Neuronal stem cell (in vitro differentiated cells): ENCODE data around the gene SLC19A1.
"Not testable (repeated sequence)": the region's sequence is repeated elsewhere in the genome, so short reads cannot be mapped to it uniquely, and the experiment has no call there.

ENCODE experiments used
- DNase-seq: peaks from one replicate; pipeline ENCODE4 v3.0.0-alpha.2; 2013; ENCODE audit warnings: low spot score
- H2AFZ ChIP-seq: one replicate; pipeline ENCODE4 v1.6.1; 2013; ENCODE audit warnings: mild to moderate bottlenecking, low read length, inconsistent platforms
- H2AK5ac ChIP-seq: 2 replicates; pipeline ENCODE4 v1.6.1; 2013; ENCODE audit warnings: low read depth, mild to moderate bottlenecking, inconsistent platforms, low read length, moderate library complexity, mixed read lengths
- H2BK120ac ChIP-seq: 2 replicates; pipeline ENCODE4 v1.6.1; 2013; ENCODE audit warnings: low read depth, mild to moderate bottlenecking, inconsistent platforms, low read length, moderate library complexity, mixed read lengths
- H2BK12ac ChIP-seq: one replicate; pipeline ENCODE4 v1.6.1; 2013; ENCODE audit warnings: low read length, inconsistent platforms
- H2BK15ac ChIP-seq: 2 replicates; pipeline ENCODE4 v1.6.1; 2013; ENCODE audit warnings: mild to moderate bottlenecking, low read length, inconsistent platforms, mixed read lengths
- H2BK5ac ChIP-seq: one replicate; pipeline ENCODE4 v1.6.1; 2013; ENCODE audit warnings: inconsistent platforms, mild to moderate bottlenecking, low read length, moderate library complexity
- H3K14ac ChIP-seq: one replicate; pipeline ENCODE4 v1.6.1; 2013; ENCODE audit warnings: low read length, inconsistent platforms
- H3K18ac ChIP-seq: 2 replicates; pipeline ENCODE4 v1.6.1; 2013; ENCODE audit warnings: low read length, inconsistent platforms
- H3K23ac ChIP-seq: 2 replicates; pipeline ENCODE4 v1.6.1; 2013; ENCODE audit warnings: low read depth, mild to moderate bottlenecking, mixed read lengths, low read length, inconsistent platforms; ENCODE audit not compliant: poor library complexity
- H3K27ac ChIP-seq: replicated peaks from 3 replicates; pipeline ENCODE4 v1.5.1; 2013; ENCODE audit warnings: low read length, inconsistent platforms
- H3K27me3 ChIP-seq, 3 experiments: 2 replicates each; pipeline ENCODE4 v1.6.1; 2013; ENCODE audit warnings: low read length in 3 of 3, mild to moderate bottlenecking in 2 of 3, inconsistent platforms in 1 of 3, low read depth in 1 of 3, mixed read lengths in 1 of 3, moderate library complexity in 1 of 3; ENCODE audit not compliant: control insufficient read depth in 3 of 3, insufficient read depth in 3 of 3
- H3K36me3 ChIP-seq, 2 donors: replicated peaks in 1 of 2; 2 replicates each; pipeline ENCODE4 v1.6.1; 2013; ENCODE audit warnings: low read length in 2 of 2; ENCODE audit not compliant: control insufficient read depth in 2 of 2, insufficient read depth in 2 of 2
- H3K4ac ChIP-seq: 2 replicates; pipeline ENCODE4 v1.6.1; 2013; ENCODE audit warnings: inconsistent platforms, mild to moderate bottlenecking, low read length, moderate library complexity
- H3K4me1 ChIP-seq, 2 donors: 1 replicate in 1 of 2; 2 replicates in 1 of 2; pipeline ENCODE4 v1.6.1; 2013; ENCODE audit warnings: low read length in 2 of 2, low read depth in 1 of 2; ENCODE audit not compliant: control insufficient read depth in 2 of 2, insufficient read depth in 1 of 2
- H3K4me2 ChIP-seq: one replicate; pipeline ENCODE4 v1.6.1; 2013; ENCODE audit warnings: mild to moderate bottlenecking, low read length, inconsistent platforms; ENCODE audit not compliant: insufficient read depth, poor library complexity, severe bottlenecking
- H3K4me3 ChIP-seq, 2 donors: 2 replicates each; pipeline ENCODE4 v1.5.1; 2013; ENCODE audit warnings: low read length in 2 of 2, mild to moderate bottlenecking in 2 of 2, inconsistent platforms in 1 of 2, moderate library complexity in 1 of 2
- H3K79me1 ChIP-seq: one replicate; pipeline ENCODE4 v1.6.1; 2013; ENCODE audit warnings: low read depth, mild to moderate bottlenecking, inconsistent platforms, low read length, moderate library complexity
- H3K9ac ChIP-seq: one replicate; pipeline ENCODE4 v1.6.1; 2013; ENCODE audit warnings: mild to moderate bottlenecking, low read depth, low read length, inconsistent platforms; ENCODE audit not compliant: poor library complexity
- H3K9me3 ChIP-seq, 2 donors: replicated peaks in 1 of 2; 2 replicates each; pipeline versions ENCODE3 to v1.6.1; 2013; ENCODE audit warnings: low read length in 2 of 2, mild to moderate bottlenecking in 2 of 2, inconsistent platforms in 1 of 2, low read depth in 1 of 2, mixed read lengths in 1 of 2, moderate library complexity in 1 of 2; ENCODE audit not compliant: control insufficient read depth in 2 of 2, insufficient read depth in 1 of 2
- H4K8ac ChIP-seq: one replicate; pipeline ENCODE4 v1.6.1; 2013; ENCODE audit warnings: low read depth, mild to moderate bottlenecking, inconsistent platforms, low read length, moderate library complexity
- H4K91ac ChIP-seq: one replicate; pipeline ENCODE4 v1.6.1; 2013; ENCODE audit warnings: low read length, low read depth, mild to moderate bottlenecking, inconsistent platforms; ENCODE audit not compliant: poor library complexity
- WGBS, 2 donors: extraction: QIAGEN DNeasy Blood & Tissue Kit; methylation state at CpG; one replicate each; pipeline ENCODE4 v1.1.7; 2013; ENCODE audit warnings: missing lambda C conversion rate in 2 of 2, mixed read lengths in 1 of 2; ENCODE audit not compliant: insufficient read length in 2 of 2, insufficient replicate concordance in 1 of 2; ENCODE audit errors: extremely low coverage in 2 of 2; 5-methylcytosine and 5-hydroxymethylcytosine counted together

SLC19A1 gene

GRCh38 chr21:45532826-45533360 is 9.3 kb downstream of the SLC19A1 start:
- Histone ChIP-seq H3K14ac (no peak overlapping the region), H4K91ac (no peak overlapping the region), H3K9ac (no peak overlapping the region), H3K36me3 (peaks cover 21 to 35% of the 10 kb centered on the region in 2 donors), H2BK12ac (no peak overlapping the region), H4K8ac (no peak overlapping the region), H3K79me1 (peaks cover 39% of the 10 kb centered on the region), H2BK5ac (peak overlapping the region; percentile 24), H3K27me3 (peaks cover 0 to 3% (median 0%) of the 10 kb centered on the region in 3 experiments), H2BK120ac (no peak overlapping the region), H3K9me3 (peaks cover 0 to 11% of the 10 kb centered on the region in 2 donors), H3K23ac (no peak overlapping the region), H3K4me2 (no peak overlapping the region), H3K18ac (no peak overlapping the region), H2AFZ (no peak overlapping the region), H3K4me3 (no peak overlapping the region), H3K4me1 (peaks cover 0 to 7% of the 10 kb centered on the region in 2 donors), H3K27ac (no peak overlapping the region), H3K4ac (no peak overlapping the region), H2AK5ac (no peak overlapping the region), H2BK15ac (no peak overlapping the region)
- WGBS, 2 donors = no CpG with 5 or more reads among the region's 7 CpGs
- DNase-seq = no peak

DNA sequence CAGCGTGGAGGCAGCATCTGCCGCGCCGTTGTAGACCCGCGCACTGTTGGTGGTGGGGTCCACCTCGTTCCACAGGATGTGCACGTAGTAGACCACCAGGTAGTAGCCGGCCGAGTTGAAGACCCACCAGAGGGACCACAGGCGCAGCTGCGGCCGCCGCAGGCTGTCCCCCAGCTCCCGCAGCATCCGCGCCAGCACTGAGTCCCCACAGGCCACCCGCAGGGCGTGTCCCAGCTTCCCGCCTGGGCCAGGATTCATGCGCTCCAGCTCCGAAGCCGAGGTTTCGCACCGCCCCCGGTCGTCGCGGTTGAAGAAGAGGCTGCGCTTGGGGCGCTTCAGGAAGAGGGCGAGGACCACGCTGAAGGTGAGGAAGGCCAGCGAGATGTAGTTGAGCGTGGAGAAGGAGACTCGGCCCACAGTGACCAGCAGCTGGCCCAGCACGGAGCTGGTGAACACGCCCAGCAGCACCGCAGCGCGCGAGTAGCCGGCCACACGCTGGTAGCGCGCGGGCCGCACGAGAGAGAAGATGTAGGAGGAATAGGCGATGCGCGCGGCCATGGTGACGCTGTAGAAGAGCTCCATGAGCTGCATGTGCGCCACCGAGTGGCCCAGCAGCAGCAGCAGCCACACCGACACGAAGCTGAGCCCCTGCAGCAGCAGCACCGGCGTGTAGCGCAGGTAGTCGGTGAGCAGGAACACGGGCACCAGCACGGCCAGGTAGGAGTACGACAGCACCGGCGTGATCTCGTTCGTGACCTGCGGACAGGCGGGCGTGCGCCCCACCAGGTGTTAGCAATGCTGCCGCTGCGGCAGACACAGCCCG is 10.6 kb downstream of the SLC19A1 start:
- H3K9ac ChIP-seq = no peak overlapping the region
- H2AK5ac ChIP-seq = no peak overlapping the region
- no peak overlapping the region for H2BK15ac ChIP-seq
- H3K27ac ChIP-seq = no peak overlapping the region
- H4K91ac ChIP-seq = no peak overlapping the region
- H3K9me3 ChIP-seq = peaks cover 0 to 11% of the 10 kb centered on the region in 2 donors
- H4K8ac ChIP-seq = peak overlapping the region; percentile 82
- H2BK5ac ChIP-seq = no peak overlapping the region
- no peak overlapping the region for H2BK12ac ChIP-seq
- no peak overlapping the region for H3K4me3 ChIP-seq
- H3K4me1 ChIP-seq = peaks cover 0 to 7% of the 10 kb centered on the region in 2 donors
- H2AFZ ChIP-seq = no peak overlapping the region
- no peak overlapping the region for H3K4ac ChIP-seq
- H3K23ac ChIP-seq = peak overlapping the region; percentile 89
- peak overlapping the region; percentile 57 for H3K18ac ChIP-seq
- peak overlapping the region; percentile 75 for H3K14ac ChIP-seq
- peaks cover 21 to 33% of the 10 kb centered on the region in 2 donors for H3K36me3 ChIP-seq
- no peak for DNase-seq
- no peak overlapping the region for H3K4me2 ChIP-seq
- H3K79me1 ChIP-seq = peaks cover 36% of the 10 kb centered on the region
- H2BK120ac ChIP-seq = no peak overlapping the region
- peaks cover 0 to 3% (median 0%) of the 10 kb centered on the region in 3 experiments for H3K27me3 ChIP-seq
- WGBS, 2 donors = no CpG with 5 or more reads among the region's 76 CpGs

- Histone ChIP-seq H3K9me3 (peaks cover 0 to 11% of the 10 kb centered on the region in 2 donors), H3K36me3 (peaks cover 21 to 33% of the 10 kb centered on the region in 2 donors), H3K23ac (peak overlapping the region; percentile 89), H3K79me1 (peaks cover 36% of the 10 kb centered on the region), H3K14ac (peak overlapping the region; percentile 38)
- not testable (repeated sequence) for H2BK120ac ChIP-seq, H4K91ac ChIP-seq, H3K4me1 ChIP-seq, H3K4me2 ChIP-seq, H3K27ac ChIP-seq, H2BK12ac ChIP-seq, DNase-seq, H3K4ac ChIP-seq, H2AFZ ChIP-seq, H3K4me3 ChIP-seq, H2BK5ac ChIP-seq, H3K18ac ChIP-seq, H3K27me3 ChIP-seq, H4K8ac ChIP-seq, H2AK5ac ChIP-seq, H3K9ac ChIP-seq, H2BK15ac ChIP-seq
- WGBS, 2 donors = no CpG with 5 or more reads among the region's 17 CpGs
Observed at GRCh38 chr21:45531114-45531392, 11.2 kb downstream of the SLC19A1 start.

GRCh38 chr21:45530423-45531113 is 11.7 kb downstream of the SLC19A1 start:
- peaks cover 21 to 33% of the 10 kb centered on the region in 2 donors for H3K36me3 ChIP-seq
- H2BK15ac ChIP-seq = no peak overlapping the region
- H2BK12ac ChIP-seq = no peak overlapping the region
- no CpG with 5 or more reads among the region's 50 CpGs for WGBS, 2 donors
- no peak overlapping the region for H2AK5ac ChIP-seq
- peak overlapping the region; percentile 14 for H3K4ac ChIP-seq
- H3K14ac ChIP-seq = no peak overlapping the region
- peak overlapping the region in 1 of 2 donors; percentile 60 for H3K4me3 ChIP-seq
- peak overlapping the region; percentile 78 for H4K8ac ChIP-seq
- H2AFZ ChIP-seq = no peak overlapping the region
- H2BK5ac ChIP-seq = no peak overlapping the region
- H3K23ac ChIP-seq = peak overlapping the region; percentile 81
- H3K79me1 ChIP-seq = peaks cover 35% of the 10 kb centered on the region
- DNase-seq = no peak
- H3K9me3 ChIP-seq = peaks cover 0 to 11% of the 10 kb centered on the region in 2 donors
- no peak overlapping the region for H3K4me2 ChIP-seq
- peaks cover 0 to 7% of the 10 kb centered on the region in 2 donors for H3K4me1 ChIP-seq
- H3K27me3 ChIP-seq = peaks cover 0 to 3% (median 0%) of the 10 kb centered on the region in 3 experiments
- peak overlapping the region; percentile 81 for H3K9ac ChIP-seq
- H3K18ac ChIP-seq = no peak overlapping the region
- peak overlapping the region; percentile 68 for H2BK120ac ChIP-seq
- H3K27ac ChIP-seq = no peak overlapping the region
- peak overlapping the region; percentile 19 for H4K91ac ChIP-seq
